HG03095 (cell line): ENCODE measurements around the gene BHLHE40.
A peak's percentile ranks its signal among the peaks of the same experiment; 100 is the strongest.

ENCODE experiments used
- ATAC-seq: cut with Tn5 transposase; IDR thresholded peaks from one replicate; pipeline ENCODE4 v1.9.1; 2021; ENCODE audit warnings: moderate library complexity; ENCODE audit not compliant: unreplicated experiment

Gene BHLHE40

DNA sequence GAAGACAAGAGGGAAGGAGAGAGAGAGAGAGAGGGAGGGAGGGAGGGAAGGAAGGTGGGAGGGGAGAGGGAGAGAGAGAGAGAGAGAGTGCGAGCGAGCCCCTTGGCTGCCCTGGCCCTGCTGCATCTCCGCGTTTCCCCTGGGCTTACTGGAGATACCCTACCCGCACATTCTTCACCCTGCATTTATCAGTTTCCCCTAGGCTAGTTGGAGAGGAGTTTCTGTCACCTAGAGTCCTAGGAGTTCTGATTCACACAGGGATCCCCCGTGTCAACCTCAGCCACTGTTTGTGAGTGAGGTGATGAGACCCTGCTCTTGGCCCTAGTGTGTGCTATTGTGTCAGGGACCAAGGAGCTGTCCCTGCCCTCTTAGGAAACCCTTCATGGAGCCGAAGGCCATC, 18.7 kb downstream of the BHLHE40 start:
- ATAC-seq, result no peak

DNA sequence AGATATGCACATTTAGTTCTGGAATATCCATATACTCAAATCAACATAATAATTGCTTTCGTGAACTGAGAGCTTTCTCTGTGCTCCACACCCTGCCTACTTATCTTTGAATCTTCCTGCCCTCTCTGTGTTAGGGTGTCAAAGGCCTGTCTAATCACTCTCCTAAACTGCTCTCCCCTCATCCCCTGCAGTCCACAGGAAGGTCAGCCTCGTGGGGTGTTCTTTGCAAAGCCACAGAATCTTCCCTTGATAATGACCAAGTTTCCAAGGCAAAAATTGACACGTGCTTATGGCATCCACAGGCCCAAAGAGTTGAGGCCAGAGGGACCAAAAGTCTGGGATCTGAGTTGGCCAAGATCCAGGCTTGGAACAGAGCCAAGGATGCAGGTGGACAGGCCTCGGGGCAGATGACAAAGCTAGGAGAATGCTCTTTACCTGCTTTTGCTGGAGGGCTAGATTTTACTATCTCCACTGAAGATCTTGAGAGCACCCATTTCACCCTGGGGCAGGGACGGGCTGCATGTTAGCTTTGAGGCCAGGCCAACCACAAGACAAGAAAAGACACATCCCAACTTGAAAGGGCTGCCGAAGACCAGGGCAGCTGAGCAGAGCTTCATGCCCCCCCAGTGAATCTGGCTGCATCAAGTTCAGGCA, 20.4 kb downstream of the BHLHE40 start:
- no peak for ATAC-seq

DNA sequence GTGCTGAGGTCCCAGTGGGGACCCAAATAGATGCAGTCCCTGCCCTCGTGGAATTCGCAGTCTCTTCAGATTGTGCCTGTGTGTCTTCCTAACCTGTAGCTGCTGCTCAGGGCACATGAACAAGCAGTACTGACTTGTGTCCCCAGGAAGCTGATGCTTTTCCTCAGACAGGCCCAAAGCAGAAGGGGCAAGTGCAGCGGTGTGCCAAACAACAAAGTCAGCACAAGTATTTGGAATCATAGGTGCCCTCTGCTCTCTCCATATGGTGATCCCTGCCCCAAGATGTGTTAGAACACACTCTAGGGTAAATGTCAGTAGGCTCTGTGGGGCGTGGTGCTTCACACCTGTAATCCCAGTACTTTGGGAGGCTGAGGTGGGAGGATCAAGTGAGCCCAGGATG, 21.9 kb downstream of the BHLHE40 start:
- ATAC-seq, result no peak

DNA sequence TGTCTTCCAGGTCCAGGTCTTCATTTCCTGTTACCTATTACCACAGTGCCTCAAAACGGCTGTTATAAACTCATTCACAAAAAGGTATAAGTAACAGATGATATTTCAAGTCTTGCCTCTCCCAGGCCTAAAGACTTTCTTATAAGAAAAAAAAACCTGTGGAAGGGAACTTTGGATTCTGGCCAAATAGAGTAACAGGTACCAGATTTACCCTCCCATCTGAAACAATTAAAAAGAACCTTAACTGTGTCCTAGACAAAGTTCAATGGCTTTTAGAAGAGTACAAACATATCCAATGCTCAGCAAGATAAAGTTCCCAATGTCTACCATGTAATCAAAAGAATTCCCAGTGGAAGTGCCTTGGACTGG, 22.6 kb downstream of the BHLHE40 start:
- ATAC-seq, result no peak

DNA sequence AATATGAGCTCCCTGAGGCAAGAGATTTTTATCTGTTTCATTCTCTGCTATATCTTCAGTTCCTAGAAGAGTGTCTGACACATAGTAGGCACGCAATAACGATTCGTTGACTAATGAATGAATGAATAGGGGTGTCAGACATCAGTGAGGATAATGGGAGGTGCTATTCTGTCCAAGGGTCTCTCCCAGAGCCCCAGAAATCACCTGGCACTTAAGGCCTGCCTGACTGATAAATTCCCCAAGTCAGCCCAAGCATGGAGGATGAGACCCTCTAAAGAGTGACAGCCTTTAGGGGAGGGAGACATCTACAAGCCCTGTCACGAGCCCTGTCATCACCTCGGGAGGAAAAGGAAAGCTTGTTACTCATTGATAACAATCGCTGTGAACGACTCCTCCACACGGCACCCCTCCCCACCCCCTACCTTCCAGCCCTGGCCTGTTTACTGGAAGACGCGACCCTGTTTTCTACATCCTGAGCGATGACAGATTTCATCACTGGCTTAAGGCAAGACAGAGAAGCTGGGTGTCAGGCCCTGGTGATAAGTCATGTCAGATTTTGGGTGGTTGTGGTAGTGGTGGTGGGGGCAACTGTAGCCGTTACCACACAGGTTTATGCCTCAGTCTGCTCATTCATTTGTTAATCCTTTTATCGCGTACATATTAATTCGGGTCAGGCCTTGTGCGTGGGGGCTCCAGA, 23.1 kb downstream of the BHLHE40 start:
- ATAC-seq, result no peak

DNA sequence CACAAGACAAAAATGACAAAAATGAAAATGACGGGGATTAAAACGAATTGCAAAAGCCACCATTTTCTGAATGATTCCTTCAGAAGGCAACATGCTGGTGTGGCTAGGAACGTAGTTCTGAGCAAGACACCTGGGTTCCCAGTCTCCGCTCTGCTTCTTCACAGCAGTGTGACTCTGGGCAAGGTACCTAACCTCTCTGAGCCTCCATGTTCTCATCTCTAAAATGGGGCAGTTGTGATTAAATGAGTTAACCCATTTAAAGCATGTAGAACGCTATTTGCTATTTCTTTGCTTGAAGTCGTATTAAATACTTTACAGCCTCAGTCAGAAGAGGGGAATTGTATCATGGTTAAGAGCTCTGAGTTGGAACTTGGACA, 23.6 kb downstream of the BHLHE40 start:
- no peak for ATAC-seq

DNA sequence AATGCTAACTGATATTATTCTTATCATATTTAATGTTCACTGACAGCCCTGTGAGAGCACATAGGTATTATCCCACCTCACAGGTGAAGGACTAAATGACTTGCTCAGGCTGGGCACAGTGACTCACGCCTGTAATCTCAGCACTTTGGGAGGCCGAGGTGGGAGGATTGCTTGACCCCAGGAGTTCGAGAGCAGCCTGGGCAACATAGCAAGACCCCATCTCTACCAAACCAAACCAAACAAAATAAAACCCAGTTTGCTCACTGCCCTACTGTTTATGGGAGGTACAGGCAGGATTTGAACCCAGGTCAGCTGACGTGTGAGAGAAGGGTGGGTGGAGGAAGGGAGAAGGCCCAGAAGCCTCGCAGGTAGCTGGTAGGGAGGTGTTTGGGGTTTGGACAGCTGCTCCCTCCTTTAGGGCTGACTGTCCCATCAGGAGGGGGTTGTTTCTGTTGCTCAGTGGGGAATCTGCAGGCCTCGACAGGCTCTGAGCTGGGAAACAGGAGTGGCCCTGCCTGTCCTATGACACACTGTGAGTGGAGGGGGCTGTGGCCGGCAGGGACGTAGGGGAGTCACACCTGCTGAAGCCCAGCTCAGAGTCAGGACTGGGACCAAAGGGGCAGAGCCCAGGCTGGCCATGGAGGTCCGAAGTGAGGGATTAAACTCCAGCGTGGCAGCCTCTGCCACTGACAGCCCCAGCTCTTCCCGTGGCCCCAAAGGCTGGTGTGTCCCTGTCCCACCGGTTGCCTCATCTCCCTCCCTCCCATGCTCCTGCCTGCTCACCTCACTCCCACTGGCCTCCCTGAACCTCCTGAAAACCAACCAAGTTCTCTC, 25.3 kb downstream of the BHLHE40 start:
- no peak for ATAC-seq

DNA sequence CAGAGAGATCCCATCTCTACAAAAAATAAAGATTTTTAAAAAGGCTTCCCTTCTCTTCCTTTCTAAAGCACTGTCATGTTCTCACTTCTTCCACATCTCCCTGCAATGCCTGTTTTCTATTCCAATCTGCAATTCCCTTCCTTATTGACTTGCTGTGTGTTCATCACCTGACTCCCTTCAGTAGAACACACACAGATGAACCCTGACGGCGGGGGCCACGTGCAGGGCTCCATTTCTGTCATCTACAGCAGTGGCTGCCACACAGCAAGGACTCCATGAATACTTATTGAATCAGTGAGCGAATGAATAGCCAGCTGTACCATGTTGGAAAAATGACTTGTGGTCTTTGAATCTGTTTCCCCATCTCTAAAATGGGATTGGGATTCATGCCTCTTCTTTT, 26.1 kb downstream of the BHLHE40 start:
- no peak for ATAC-seq

DNA sequence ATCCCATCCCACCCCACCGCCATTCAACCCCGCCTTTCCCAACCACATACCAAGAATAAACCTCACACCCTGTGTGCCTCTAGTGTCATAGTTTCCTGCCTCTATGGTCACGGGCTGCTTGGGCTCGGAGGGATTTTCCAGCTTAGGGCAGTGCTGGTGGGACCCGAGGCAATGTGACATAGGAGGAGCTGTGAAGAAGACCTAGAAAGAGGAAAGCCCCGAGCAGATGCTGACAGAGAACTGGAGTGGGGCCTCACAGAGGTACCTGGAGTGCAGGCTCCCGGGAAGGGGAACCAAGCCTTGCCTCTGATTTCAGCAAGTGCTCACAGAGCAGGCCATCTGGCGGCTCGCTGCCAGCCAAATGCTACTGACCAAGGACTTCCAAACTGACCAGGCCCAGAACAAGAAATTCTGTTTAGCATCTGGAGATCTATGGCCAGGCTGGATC, 27.5 kb downstream of the BHLHE40 start:
- ATAC-seq, result peak; percentile 68

DNA sequence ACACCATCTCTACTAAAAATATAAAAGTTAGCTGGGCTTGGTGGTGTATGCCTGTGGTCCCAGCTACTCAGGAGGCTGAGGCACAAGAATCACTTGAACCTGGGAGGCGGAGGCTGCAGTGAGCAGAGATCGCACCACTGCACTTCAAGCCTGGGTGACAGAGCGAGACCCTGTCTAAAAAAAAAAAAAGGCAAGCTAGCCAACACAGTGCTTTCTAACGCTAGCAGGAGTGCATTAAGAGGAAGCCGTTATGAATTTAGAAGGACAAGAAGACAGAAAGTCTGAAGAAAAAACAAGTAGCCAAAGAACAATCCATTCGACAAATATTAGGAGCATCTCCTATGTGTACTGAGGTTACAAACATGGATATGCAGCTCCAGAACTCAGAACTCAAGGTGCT, 28.6 kb downstream of the BHLHE40 start:
- no peak for ATAC-seq

DNA sequence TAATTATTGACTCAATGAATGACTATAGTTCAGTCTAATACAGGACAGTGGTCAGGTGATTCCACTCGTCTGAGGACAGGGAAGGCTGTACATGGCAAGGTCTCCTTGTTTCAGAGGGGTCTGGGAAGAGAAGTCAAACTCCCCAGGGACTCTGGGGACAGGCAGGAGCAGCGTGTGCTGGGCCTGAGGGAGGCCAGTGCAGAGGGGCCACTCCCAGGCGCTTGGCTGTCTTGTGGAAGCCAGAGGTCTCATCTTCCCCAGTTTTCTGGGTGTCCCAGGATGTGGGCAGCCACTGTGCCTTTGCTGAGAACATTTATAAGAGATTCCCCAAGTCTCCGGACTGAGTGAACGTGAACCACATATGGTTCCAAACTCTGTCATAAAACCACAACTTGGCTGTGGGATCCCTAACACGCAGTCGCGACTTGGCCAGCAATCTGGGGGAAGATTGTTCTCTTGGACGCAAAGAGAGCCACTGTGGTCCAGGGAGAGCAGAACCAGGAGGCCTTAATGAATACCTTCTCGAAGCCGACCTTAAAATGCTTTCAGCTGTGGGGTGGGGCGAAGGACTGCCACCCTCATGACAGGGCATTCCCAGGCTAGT, 30.4 kb downstream of the BHLHE40 start:
- ATAC-seq, result no peak

DNA sequence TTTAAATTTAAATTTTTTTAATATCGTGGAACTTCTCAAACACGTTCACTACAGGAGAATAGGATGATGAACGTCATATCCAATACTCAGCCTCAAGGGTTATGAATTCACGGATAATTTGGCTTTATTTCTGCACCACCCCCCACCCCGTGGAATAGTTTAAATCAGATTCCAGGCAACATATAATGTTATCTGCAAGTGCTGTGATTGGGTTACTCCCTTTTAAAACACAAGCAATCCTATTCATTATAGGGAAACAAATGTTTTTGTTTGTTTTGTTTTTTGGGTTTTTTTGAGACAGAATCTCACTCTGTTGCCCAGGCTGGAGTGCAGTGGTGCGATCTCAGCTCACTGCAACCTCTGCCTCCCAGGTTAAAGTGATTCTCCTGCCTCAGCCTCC, 30.9 kb downstream of the BHLHE40 start:
- no peak for ATAC-seq

DNA sequence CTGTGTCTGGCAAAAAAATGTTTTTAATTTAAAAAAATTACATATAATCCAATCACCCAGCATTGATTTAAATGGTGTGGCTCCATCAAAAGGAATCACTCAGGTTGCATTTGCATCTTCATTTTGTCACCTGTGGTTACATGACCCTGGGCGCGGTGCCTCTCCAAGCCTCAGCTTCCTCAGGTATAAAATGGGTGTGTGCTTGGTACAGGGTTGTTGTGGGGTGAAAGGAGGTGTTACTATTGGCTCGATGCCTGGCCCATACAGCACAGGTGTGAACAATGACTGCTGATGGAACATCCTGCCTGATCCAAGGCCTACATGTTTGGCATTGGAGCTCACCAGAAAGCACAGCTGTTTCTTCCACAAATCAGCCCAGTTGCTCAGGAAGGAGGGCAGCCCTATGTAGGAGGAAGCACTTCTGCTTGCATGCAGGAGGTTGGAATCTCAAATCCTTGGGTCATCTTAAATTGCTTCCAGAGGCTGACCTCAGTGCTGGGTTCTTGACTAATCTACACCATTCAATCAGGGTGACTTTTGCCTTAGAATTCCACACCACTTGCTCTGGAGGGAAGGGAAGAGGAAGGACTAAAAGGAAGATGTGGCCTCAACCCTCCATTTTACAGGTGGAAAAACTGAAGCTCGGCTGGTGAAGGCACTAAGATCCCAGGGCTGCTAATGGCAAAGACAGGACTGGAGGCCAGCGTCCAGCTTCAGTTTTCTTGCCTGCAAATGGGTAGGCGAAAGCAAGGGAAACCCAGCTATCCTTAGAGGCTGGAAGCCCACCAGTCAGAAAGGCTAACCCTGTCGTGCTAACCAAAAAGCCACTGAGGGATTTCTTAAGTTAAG, 31.7 kb downstream of the BHLHE40 start:
- ATAC-seq, result no peak

DNA sequence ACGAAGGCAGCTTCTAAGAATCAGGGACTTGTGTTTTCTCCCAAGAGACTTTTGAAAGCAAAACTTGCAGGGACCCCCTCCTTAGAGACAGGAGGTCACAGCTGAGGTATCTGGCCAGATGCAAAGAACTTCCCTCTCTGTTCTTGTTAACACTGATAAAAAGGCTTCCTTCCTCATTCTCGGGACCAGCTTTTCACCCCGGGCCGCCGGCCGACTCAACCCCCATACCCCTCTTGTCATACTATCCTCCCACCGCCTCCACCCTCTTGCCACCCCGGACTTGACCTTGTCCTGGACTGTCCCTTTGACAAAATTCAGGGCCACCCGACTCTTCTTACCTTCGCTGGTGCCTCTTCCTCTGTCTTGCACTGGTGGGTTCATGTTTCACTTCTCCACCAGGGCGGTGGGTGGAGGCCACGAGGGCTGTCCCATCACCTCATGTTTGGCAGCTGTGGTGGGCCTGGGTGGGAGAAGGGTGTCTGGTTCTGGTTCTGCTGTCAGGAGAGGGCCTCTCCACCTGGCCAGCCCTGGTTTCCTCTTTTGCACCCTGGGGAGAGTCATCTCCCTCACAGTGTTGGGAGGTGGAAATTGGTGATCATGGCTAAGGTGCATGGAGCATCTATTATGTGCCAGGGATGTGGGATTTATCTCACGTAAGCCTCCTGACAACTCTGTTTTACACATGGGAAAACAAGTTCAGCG, 32.5 kb downstream of the BHLHE40 start:
- peak; percentile 48 for ATAC-seq

DNA sequence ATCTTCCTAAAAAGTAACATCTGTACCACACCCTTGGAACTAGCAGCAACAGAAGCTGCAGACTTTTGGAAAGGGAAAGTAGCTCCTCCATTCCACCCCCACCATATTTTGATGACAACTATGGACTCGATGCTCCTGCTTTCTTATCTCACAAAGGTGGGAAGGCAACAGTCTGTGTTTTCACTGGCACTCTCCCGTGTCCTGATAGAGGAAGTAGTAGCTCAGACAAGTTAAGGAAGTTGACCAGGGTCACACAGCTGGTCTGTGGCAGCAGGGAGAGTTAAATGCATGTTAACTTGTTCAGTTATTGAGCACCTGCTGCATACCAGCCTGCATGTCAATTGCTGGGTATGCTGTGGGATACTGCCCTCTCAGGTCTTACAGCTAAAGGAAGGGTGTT, 33.1 kb downstream of the BHLHE40 start:
- no peak for ATAC-seq

DNA sequence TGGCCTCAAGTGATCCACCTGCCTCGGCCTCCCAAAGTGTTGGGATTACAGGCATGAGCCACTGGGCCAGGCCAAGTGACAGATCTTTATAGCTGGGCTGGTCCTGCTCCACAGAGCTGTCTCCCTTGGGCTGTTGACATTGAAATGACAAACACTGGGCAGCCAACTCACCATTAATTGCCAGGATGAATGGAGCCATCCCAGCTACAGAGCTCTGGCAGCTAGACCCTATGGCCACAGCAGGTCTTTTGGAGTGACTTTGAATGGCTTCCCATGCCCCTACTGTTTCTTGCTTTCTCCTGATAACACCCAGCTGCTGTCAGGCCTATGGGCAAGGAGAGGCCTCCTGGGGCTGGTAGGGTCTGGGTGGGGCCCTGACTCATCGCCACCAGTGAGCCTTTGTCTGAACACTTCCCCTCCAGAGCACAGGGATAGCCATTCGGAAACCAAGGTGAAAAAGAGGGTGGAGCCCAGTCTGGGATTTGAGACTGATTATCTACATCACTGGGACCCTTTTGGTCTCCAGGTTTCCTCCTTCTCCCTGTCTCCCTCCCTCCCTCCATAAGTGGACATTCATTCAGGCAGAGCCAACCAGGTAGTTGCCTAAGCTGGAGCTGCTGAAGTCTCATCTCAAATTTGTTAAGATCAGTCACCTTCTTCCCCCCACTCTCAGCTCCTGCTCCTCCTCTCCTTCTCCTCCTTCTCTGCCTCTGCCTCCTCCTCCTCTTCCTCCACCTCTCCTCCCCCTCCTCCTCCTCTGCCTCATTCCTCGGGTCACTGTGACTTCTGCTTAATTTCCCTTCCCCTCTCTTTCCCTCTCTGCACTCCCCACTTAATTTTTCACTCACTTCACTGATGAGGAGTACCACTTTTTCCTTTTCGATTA, 34.0 kb downstream of the BHLHE40 start:
- ATAC-seq, result no peak

DNA sequence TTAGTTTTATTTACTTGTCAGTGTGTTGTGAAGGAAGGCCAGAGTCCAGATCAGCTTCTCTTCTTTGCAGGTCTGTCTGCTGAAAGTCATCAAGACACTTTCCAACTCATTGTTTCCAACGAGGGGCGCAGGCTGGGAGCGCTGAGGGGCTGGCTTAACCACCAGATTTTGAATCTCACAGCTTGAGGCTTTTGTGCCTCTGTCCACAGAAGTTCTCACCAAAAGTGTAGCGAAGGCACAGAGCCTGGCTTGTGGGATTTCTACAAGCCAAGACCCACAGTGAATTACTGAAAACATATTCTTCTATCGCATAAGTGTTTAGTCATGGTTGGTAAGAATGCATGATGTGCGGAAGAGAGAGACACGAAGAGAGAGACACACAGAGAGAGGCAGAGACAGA, 35.2 kb downstream of the BHLHE40 start:
- ATAC-seq, result no peak

DNA sequence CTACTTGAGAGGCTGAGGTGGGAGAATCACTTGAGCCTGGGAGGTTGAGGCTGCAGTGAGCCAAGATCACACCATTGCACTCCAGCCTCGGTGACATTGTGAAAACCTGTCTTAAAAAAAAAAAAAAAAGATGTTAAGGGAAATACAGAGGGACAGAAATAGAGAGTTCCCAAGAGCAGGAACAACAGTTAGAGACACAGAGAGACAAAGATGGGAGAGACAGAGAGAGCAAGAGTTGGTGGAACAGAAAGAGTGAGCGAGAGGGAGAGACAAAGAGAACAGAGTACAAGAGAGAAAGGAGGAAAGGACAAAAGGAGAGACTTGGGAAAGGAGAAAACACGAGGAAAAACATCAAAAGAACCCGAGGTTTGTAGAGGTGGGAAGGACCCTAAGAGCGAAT, 35.8 kb downstream of the BHLHE40 start:
- no peak for ATAC-seq
